Right ventricle myocardium superior (tissue), 1 donor: ENCODE measurements around the gene RPS19. TPM values are rescaled to one million over a fixed set of nuclear protein-coding genes. Genes with fewer than 3 reads are reported as not detected.
"Not testable (repeated sequence)": the region's sequence is repeated elsewhere in the genome, so short reads cannot be mapped to it uniquely, and the experiment has no call there.

Source experiments
- ATAC-seq: fragments of 200-7000 bp; cut with Tn5 transposase; one replicate; pipeline ENCODE4 v1.9.1; 2020; ENCODE audit warnings: mild to moderate bottlenecking; ENCODE audit not compliant: poor library complexity
- DNase-seq: peaks from one replicate; pipeline ENCODE4 v3.0.0-alpha.2; 2020
- intact Hi-C: fragments of 100-400 bp; cut with DNase I; formaldehyde crosslinking; loops from one replicate; pipeline ENCODE4 v1.11.2; 2022
- total RNA-seq: library from RNA; stranded (reverse); fragmentation: NEBNext Ultra II Directional; extraction: Animal tissue kit (Norgen Biotek cat#: 25700); gene quantifications from one replicate; pipeline ENCODE4 v1.2.1, GENCODE V29; 2021
- donor health status: DM: no; HTN: yes; CAD: no; lungs with severe emphysema.

Gene RPS19
- total RNA-seq, 1 donor from 2014 or later, result 586 TPM

DNA sequence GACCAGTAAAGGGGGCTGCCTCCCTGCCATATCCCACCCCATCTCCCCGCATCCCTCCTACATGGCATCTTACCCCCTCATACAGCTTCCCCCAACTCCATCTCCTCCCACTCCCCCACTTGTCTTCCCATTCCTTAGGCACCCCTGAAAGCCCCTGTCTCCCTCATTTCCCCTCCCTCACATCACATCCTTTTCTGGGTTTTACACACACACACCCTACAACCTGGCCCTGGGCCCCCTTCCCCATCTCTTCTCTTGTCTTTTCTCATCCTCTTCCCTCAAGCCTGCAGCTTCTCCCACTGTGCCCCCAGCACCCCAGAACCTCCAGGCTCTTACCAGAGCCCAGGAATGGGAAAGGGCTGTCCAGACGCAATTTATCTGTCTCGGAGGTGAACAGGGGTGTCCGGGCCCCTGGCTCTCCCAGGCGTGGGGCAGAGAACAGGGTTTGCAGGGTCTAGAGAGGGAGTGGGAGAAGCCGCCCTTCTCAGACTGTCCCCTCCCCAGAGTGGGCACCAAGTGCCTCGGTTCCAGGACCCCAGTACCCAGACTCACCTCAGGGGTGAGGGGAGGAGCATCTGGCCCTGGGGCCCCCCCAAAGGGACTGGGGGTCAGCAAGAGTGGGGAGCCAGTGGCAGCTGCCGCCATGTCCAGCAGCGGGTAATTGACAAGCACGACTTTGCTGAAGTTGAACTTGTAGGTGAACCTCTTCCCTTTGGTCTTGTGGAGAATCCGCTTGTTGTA, 48.8 kb downstream of the RPS19 start:
- intact Hi-C loops, result no loop called here
- no peak for ATAC-seq
- no peak for DNase-seq

DNA sequence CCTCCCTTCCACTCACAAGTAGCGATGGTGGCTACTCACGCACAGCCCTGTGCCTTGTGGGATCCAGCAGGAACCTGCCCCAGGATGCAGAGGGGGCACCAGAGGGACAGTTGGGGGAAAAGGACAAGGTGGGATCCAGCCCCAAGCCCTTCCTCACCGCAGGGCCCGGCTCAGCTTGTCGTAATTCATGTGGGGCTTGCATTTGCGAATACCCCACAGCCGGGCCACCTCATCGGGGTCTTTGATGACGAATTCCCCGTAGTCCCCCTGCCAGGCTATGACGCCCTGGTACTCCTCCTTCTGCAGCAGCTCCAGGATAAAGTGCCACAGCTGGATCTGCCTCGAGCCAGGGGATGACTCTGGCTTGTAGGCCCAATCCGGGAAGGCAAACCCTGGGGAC, 49.7 kb downstream of the RPS19 start:
- intact Hi-C loops, result no loop called here
- no peak for DNase-seq
- no peak for ATAC-seq

DNA sequence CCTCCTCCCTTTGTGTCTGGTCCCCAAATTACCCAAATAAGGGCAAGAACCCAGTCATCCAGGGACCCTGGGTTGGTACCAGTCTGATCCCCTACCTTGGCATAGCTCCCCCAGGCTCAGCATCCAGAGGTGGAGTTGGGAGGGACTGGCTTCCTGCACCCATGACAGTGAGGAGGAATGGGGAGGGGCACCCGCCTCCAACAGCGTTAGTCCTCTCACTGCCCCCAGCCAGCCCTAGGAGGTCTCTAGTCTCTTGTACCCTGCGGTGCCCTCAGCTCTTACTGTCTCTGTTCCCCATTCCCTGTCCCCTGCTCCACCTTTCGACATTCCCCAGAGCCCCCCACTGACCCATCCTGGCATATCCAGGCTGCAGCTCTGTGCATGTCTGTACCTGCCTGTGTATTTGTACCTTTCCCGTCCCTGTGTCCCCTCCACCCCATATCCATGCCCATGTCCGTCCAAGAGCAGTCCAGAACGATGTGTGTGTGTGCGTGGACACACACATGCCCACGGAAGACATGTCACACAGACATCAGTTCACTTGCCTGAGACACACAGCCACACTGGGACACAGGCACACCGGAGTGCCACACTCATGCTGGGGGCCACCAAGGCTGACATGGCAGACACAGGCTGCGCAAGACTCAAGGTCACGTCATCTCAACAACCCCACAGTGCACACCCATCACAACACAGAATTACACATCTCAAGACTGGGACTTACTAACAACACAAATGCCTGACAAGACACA, 50.4 kb downstream of the RPS19 start:
- intact Hi-C loops, result no loop called here
- no peak for ATAC-seq
- no peak for DNase-seq

DNA sequence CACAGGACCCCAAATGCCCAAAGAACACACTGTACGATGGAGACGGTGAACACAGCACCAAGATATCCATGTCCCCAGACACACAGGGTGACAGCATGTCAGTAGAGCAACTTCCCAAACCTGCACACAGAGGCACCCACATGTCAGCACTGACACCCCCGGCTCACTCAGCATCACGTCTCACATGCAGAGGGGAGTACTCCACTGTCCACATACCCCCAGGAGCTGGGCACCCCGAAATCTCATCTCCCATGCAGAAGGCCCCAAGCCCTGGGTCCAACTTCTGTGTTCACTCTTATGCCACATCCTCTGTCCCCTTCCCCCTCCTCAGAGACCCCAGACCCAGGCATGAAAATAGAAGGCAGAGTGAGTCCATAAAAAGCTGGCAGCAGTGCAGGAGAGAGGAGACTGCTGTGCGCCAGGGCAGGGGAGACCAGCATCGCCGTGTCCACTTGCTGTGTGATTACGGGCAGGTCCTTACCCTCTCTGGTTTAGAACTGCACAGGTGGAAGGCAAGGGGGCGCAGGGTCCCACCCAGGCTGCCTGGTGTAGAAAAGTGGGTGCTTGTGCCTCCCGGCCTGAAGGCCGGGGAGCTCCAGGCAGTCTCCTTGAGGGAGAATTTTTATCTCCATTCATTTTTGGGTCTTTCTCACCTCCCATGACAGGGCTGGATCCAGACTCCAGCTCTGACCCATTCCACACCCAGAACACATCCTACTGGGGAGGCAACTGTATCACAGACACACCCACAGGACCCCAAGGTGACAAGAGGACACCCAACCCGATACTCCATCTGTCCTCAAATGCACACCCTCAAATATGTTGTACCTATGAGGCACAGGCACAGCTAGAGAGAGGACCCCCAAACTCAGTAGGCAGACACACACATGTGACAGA, 51.2 kb downstream of the RPS19 start:
- ATAC-seq, result no peak
- intact Hi-C loops, result no loop called here
- DNase-seq, result no peak

DNA sequence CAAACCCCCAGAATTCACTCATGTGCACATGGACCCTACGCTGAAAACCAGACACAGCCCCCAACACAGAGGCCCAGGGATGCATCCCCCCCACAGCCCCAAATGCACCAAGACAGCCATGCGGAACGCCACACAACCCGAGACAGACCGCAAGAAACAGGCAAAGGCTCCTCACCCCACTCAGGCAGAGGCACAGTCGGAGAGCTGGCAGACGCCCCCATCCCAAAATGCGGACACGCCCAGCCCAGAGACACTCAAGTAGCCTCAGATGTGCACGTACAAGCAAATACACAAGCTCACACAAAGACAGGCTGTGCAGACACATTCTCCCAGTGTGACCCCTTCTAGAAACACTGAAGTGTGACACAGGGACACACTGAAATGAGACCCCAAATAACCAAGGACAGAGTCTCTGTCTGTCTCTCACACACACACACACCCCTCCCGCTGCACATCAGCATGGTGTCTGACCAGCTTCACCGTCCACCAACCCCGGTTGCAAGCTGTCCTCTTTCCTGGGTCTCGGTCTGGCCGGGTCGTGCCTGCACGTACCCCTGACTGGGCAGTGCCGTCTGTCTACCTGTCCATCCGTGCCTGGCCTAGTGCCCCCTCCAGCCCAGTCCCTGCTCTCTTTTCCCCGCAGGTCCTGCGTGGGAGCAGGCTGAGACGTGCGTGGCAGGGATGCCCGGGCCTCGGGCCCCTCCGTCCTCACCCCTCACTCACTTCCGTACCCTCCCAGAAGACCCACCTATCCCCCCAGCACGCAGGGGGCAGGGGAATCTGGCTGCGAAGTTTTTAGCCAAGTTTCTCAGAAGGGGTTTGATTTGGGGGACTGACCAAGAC, 52.1 kb downstream of the RPS19 start:
- no peak for DNase-seq
- intact Hi-C loops, result no loop called here
- no peak for ATAC-seq

DNA sequence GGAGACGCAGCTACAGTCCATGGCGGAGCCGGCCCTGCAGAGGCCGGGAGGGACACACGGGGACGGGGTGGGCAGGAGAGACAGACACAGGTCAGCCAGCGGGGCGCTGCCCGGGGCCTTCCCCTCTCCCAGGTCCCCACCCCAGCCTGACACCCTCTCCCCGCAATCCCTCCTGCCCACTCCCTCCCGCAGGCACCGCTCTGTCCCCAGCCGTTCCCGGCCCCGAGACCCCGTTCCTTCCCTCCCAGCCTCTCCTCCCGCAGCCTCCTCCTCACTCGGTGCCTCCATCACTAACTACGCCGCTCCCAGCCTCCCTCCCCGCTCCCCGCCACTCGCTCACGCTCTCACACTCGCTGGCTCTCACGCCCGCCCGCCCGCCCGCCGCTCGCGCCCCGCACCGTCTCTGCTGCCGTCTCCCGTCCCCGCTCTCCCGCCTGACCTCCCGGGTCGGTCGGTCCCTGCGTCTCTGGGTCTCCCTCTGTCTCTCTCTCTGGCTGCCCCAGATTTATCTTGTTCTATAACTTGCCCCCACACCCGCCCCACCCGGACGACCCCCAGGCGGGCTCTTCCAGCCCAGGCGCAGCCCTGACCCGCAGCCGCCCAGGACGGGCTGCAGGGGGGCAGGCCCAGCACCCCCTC, 53.0 kb downstream of the RPS19 start:
- no peak for ATAC-seq
- DNase-seq, result no peak
- intact Hi-C loops, result no loop called here

DNA sequence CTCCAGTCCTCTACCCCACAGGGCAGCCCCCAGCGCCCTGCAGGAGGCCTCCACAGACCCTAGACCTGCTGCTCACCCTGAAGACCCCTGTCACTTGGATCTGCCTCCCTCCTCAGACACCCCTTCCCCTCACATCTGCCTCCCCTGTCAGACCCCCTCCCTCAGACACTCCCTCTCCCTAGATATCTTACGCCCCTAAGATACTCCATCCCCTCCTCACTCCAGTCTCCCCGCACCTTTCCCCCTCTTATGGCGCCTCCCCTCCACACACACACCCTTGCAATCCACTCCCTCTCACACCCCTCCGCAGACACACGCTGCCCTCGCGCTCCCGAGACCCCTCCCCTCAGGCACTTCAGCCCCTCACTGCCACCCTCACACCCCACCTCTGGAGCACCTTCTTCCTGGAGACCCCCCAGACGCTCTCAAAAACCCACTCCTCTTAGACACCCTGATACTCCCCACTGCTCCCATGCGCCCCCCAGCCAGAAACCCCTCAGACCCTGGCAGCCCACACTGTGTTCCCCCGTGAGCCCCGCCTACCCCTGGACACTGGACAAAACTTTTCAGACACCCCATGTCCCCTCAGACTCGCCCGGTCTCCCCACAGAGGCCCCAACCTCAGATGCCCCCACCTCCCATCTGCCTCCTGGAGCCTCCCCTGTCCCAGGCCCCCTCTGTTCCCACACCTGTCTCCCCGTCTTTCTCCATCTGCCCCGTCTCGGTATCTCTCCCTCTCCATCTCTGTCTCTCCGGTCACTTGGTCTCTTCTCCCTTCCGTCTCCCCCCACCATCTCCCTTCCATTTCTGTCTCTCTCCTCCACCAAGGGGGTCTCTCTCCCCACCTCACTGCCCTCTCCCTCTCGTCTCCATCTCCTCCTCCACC, 53.7 kb downstream of the RPS19 start:
- intact Hi-C loops, result no loop called here

DNA sequence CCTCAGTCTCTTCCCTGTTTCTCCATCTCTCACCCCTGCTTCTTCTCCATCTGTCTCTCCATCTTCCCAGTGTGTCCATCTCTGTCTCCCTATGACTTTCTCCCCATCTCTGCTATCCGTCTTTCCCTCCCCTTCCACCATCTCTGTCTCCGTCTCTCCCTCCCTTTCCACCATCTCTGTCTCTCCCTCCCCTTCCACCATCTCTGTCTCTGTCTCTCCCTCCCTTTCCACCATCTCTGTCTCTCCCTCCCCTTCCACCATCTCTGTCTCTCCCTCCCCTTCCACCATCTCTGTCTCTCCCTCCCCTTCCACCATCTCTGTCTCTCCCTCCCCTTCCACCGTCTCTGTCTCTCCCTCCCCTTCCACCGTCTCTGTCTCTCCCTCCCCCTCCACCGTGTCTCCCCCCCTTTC, 54.4 kb downstream of the RPS19 start:
- DNase-seq, intact Hi-C loops, ATAC-seq: not testable (repeated sequence)

More for the DNA sequence above, 53.7 kb downstream of the RPS19 start:
- DNase-seq (no peak), ATAC-seq (no peak)

DNA sequence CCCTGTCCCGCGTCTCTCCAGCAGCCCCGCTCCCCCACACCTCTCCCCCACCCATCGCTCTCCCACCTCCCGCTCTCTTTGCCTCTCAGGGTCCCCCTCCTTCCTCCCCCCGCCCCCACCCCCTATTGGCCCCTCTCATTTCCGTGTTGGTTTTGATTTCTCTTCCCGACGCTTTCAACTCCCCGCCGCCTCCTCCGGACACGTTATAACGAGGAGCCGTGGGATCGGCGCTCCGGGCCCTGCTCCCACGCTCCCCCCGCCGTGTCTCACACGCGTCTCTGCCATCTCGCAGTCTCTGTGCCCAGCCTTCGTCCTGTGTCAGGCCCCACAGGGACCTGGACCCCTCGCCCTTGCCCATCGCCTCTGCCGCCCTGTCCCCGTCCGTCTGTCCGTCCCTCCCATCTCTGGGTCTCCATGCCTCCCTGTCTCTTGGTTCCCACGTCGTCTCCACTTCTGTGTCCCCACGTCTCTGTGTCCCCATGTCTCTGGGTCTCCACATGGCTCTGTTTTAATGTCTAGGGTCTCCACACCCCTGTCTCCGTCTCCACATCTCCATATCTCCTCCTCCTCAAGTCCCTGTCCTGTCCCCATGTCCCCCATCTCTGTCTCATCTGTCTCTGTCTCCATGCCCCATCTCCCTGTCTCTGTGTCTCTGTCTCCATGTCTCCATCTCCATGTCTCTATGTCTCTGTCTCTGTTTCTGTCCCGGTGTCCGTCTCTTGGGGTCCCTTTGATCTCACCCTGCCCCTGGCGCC, 55.1 kb downstream of the RPS19 start:
- DNase-seq (no peak), ATAC-seq (no peak)
- intact Hi-C loops, result no loop called here

DNA sequence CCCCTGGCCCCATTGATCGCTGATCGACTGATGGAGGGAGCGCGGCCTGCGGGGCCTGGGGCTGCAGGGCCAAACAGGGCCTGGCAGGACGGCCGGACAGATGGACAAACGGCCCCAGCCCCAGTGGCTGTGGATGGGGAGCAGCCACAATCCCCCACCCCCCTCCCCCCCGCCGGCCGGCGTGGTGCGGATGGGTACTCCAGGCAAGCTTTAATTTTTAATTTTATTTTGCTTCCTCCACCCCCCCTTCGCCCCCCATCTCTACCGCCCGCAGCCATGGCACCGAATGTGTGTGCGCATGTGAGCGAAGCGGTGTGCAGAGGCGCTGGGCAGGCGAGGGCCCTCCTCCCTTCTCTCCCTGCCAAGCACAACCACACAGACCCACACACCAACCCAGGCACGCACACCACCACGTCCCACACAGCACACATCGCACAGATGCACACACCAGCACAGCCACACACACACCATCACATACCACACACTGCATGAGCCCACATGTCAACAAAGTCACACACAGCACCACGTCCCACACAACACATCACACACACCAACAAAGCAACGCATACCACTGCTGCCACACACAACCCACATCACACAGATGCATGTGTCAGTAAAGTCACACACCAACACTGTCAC, 55.8 kb downstream of the RPS19 start:
- no peak for ATAC-seq
- intact Hi-C loops, result no loop called here
- DNase-seq, result no peak

DNA sequence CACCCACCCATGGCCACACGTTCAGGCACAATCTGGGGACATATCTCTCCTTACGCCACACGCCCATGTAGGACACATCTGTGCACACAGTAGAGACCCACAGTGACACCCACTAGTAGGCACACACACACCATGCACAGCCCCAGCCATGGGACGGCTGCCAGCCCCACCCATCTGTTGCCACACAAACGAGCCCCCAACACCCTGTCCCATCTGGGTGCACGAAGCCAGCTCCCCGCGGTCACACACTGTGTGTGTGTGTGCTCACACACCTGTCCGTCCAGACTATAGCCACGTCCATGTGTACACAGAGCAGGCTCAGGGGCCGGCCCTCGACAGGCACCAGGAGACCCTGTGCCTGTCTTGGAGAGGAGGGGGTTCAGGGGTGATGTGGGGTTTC, 57.6 kb downstream of the RPS19 start:
- ATAC-seq, result no peak
- DNase-seq, result no peak
- intact Hi-C loops, result no loop called here

DNA sequence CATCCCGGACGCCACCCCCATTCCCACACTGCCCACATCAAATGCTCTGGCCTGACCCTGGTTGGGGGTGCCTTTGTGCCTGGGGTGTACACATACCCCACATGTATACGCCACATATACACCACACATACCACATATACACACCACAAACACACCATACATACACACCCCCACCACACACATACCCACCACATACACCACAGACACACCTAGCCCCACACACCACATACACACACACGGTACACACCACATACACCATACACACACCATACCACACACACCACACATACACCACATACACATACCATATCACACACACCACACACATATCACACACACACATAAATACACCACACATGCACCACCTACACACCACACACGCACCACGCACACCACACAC, 58.0 kb downstream of the RPS19 start:
- ATAC-seq (no peak), DNase-seq (no peak)
- intact Hi-C loops, result no loop called here

DNA sequence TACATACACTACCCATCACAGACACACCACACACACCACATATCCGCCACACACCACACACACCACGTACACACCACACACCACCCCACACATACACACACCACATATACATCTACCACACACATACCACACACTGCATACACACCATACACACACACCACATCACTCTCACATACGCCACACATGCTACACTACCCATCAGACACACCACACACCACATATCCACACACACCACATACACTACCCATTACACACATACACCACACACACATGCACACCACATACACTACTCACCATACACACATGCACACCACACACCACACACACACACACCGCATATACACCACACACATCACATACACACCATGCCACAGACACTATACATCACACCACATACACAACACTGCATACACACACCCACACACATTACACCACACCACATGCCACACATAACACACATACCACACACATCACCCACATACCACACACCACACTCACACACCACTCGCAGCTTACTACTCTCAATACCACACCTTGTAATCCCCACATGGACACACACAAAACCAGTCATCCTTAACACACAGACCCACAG, 58.7 kb downstream of the RPS19 start:
- DNase-seq, result no peak
- intact Hi-C loops, result no loop called here
- no peak for ATAC-seq

DNA sequence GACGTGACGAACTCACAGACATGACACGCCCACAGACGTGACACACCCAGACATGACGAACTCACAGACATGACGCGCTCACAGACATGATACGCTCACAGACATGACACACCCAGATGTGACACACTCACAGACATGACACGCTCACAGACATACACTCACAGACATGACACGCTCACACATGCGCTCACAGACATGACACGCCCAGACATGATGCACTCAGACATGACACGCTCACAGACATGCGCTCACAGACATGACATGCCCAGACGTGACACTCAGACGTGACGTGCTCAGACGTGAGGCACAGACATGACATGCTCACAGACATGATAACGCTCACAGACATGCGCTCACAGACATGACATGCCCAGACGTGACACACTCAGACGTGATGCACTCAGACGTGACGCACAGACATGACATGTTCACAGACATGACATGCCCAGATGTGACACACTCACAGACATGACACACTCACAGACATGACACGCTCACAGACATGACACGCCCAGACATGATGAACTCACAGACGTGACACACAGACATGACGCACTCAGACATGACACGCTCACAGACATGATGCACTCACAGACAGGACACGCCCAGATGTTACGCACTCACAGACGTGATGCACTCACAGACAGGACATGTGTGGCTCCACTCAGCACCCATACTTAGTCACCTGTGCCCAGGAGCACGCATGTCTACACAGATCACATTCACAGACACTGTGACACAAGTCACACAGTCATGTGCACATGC, 60.1 kb downstream of the RPS19 start:
- ATAC-seq (no peak), DNase-seq (no peak)
- intact Hi-C loops, result no loop called here
